Upper lobe of left lung (tissue), 6 donors: ENCODE data around the gene SETDB1. TPM values are rescaled to one million over a fixed set of nuclear protein-coding genes. Genes with fewer than 3 reads are reported as not detected.

Experiments used
- ATAC-seq, 2 donors: fragments of 200-7000 bp; cut with Tn5 transposase; one replicate each; pipeline ENCODE4 v1.9.1; 2022; ENCODE audit warnings: mild to moderate bottlenecking in 2 of 2, moderate library complexity in 2 of 2; ENCODE audit not compliant: low FRiP score in 2 of 2
- DNase-seq, 2 donors: peaks; one replicate each; pipeline ENCODE4 v3.0.0-alpha.2; 2019 to 2020
- H3K27ac ChIP-seq, 4 donors: fragments of 200-600 bp; sonication (generic); one replicate each; pipeline ENCODE4 v1.5.1; 2016 to 2019
- H3K27me3 ChIP-seq, 4 donors: fragments of 200-600 bp; sonication (generic); one replicate each; pipeline ENCODE4 v1.5.1; 2017 to 2019
- H3K36me3 ChIP-seq, 4 donors: fragments of 200-600 bp; sonication (generic); one replicate each; pipeline ENCODE4 v1.5.1; 2016 to 2019
- H3K4me1 ChIP-seq, 4 donors: fragments of 200-600 bp; sonication (generic); one replicate each; pipeline ENCODE4 v1.5.1; 2018 to 2019
- H3K4me3 ChIP-seq, 4 donors: fragments of 200-600 bp; sonication (generic); one replicate each; pipeline ENCODE4 v1.5.1; 2017 to 2019; ENCODE audit warnings: mild to moderate bottlenecking in 2 of 4, moderate library complexity in 1 of 4
- H3K9me3 ChIP-seq, 4 donors: fragments of 200-600 bp; sonication (generic); one replicate each; pipeline ENCODE4 v1.5.1; 2018 to 2019
- CTCF ChIP-seq, 6 experiments: fragments of 450-650 bp in 4 of 6; fragments of 200-600 bp in 2 of 6; sonication (generic) in 2 of 6; IDR thresholded peaks; one replicate each; pipeline ENCODE4 v1.5.1; 2016 to 2019; ENCODE audit warnings: antibody characterized with exemption in 6 of 6
- EP300 ChIP-seq, 4 donors: sonication (generic); formaldehyde crosslinking; IDR thresholded peaks; one replicate each; pipeline ENCODE4 v1.5.1; 2017; ENCODE audit warnings: antibody characterized with exemption in 4 of 4, control low read depth in 2 of 4
- POLR2A ChIP-seq, 4 donors: fragments of 450-650 bp; IDR thresholded peaks; one replicate each; pipeline ENCODE4 v1.5.1; 2016 to 2017; ENCODE audit warnings: antibody characterized with exemption in 4 of 4, mild to moderate bottlenecking in 2 of 4
- POLR2AphosphoS5 ChIP-seq, 2 donors: sonication (generic); formaldehyde crosslinking; IDR thresholded peaks; one replicate each; pipeline ENCODE4 v1.5.1; 2017; ENCODE audit warnings: antibody characterized with exemption in 2 of 2
- WGBS, 2 donors: methylation state at CpG; one replicate each; pipeline ENCODE4 v1.1.5; 2017 to 2018; 5-methylcytosine and 5-hydroxymethylcytosine counted together
- total RNA-seq, 6 donors: library from RNA; depleted of rRNA in 4 of 6; stranded (reverse); fragments of >200 nt in 4 of 6; gene quantifications; one replicate each; pipeline versions ENCODE4 v1.1.0 to v1.2.1, GENCODE V29; 2016 to 2021
- donor health status: DM: no; HTN: no; CAD: no; lungs with moderate emphysema.
- donor health status: DM: no; HTN: yes; CAD: no; lungs with severe emphysema.

Gene SETDB1
- total RNA-seq, 6 donors from 2014 or later, result 26.8 to 88.0 (median 40.3) TPM

DNA sequence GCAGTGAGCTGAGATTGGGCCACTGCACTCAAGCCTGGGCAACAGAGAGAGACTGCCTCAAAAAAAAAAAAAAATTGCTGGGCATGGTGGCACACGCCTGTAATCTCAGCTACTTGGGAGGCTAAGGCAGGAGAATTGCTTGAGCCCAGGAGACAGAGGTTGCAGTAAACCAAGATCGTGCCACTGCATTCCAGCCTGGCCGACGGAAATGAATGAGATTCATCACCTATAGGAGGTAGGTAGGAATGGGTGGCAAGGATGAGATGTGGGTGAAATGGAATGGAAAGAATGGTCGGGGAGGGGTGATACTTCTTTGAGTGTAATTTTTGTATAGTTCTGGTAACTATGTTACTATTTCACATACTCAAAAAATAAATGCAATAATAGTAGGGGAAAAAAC lies 23.8 kb upstream of the SETDB1 start:
- Histone ChIP-seq H3K27ac (no peak overlapping the region), H3K36me3 (no peaks in the 10 kb centered on the region), H3K27me3 (no peaks in the 10 kb centered on the region), H3K4me1 (no peaks in the 10 kb centered on the region), H3K4me3 (no peak overlapping the region), H3K9me3 (no peaks in the 10 kb centered on the region)
- TF ChIP-seq CTCF (IDR thresholded peaks at IDR 0.05) (no peak), POLR2A (IDR thresholded peaks at IDR 0.05) (no peak), POLR2AphosphoS5 (IDR thresholded peaks at IDR 0.05) (no peak), EP300 (IDR thresholded peaks at IDR 0.05) (no peak)
- 91 to 95% methylated on average over 5 of the region's 5 CpGs for WGBS, 2 donors
- ATAC-seq (no peak), DNase-seq (no peak)

GRCh38 chr1:150902751-150903150 lies 23.4 kb upstream of the SETDB1 start:
- H3K27me3 ChIP-seq, result no peaks in the 10 kb centered on the region
- no peaks in the 10 kb centered on the region for H3K4me1 ChIP-seq
- H3K4me3 ChIP-seq, result no peak overlapping the region
- no peaks in the 10 kb centered on the region for H3K36me3 ChIP-seq
- H3K9me3 ChIP-seq, result no peaks in the 10 kb centered on the region
- H3K27ac ChIP-seq, result no peak overlapping the region
- 80 to 82% methylated on average over 1 of the region's 1 CpG for whole genome bisulfite sequencing, 2 donors
- DNase-seq (no peak), ATAC-seq (no peak)
- TF ChIP-seq POLR2AphosphoS5 (IDR thresholded peaks at IDR 0.05), result no peak
- TF ChIP-seq EP300 (IDR thresholded peaks at IDR 0.05), result no peak
- no peak for TF ChIP-seq CTCF (IDR thresholded peaks at IDR 0.05)
- no peak for TF ChIP-seq POLR2A (IDR thresholded peaks at IDR 0.05)

DNA sequence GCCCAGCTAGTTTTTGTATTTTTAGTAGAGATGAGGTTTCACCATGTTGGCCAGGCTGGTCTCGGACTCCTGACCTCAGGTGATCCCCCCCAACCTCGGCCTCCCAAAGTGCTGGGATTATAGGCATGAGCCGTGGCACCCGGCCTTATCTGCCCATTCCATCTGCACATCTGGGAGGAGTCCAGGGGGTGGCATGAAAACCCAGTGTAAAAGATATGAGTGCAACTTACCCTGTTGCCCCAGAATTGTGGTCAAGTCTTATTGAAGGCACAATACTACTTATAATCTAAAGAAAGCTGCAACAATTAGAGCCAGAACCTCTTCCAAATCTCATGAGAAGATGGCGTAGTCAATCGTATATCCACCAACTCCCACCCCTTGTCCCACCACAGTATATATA lies 20.9 kb upstream of the SETDB1 start:
- Histone ChIP-seq H3K4me1 (no peaks in the 10 kb centered on the region), H3K27ac (no peak overlapping the region), H3K36me3 (no peaks in the 10 kb centered on the region), H3K27me3 (no peaks in the 10 kb centered on the region), H3K9me3 (no peaks in the 10 kb centered on the region), H3K4me3 (no peak overlapping the region)
- ATAC-seq, result no peak
- TF ChIP-seq CTCF (IDR thresholded peaks at IDR 0.05) (no peak), POLR2A (IDR thresholded peaks at IDR 0.05) (no peak), EP300 (IDR thresholded peaks at IDR 0.05) (no peak), POLR2AphosphoS5 (IDR thresholded peaks at IDR 0.05) (no peak)
- WGBS, 2 donors, result 88 to 94% methylated on average over 4 to 6 of the region's 6 CpGs
- no peak for DNase-seq

DNA sequence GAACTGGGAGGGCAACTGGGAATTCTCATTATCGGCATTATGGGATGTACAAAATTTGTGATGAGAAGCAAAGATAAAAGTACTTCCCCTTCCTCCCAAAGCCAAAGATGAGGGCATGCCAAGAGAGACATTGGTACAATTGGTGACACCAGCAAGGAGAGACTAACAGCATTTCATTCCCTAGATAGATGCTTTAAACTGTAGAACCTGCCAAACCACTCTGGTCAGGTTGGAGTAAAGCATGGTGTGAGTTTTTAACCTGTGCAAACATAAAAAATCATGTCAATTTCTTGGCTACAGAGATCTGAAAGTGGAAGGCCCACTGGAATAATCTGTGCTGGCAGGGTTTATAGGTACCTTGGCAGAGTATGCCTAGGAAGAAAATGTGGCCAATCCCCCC lies 19.8 kb upstream of the SETDB1 start:
- Histone ChIP-seq H3K4me1 (no peaks in the 10 kb centered on the region), H3K4me3 (no peak overlapping the region), H3K9me3 (no peaks in the 10 kb centered on the region), H3K36me3 (no peaks in the 10 kb centered on the region), H3K27me3 (no peaks in the 10 kb centered on the region), H3K27ac (no peak overlapping the region)
- TF ChIP-seq EP300 (IDR thresholded peaks at IDR 0.05), result no peak
- TF ChIP-seq POLR2AphosphoS5 (IDR thresholded peaks at IDR 0.05), result no peak
- no peak for TF ChIP-seq CTCF (IDR thresholded peaks at IDR 0.05)
- 59 to 60% methylated on average over 1 of the region's 1 CpG for WGBS, 2 donors
- ATAC-seq (no peak), DNase-seq (no peak)

DNA sequence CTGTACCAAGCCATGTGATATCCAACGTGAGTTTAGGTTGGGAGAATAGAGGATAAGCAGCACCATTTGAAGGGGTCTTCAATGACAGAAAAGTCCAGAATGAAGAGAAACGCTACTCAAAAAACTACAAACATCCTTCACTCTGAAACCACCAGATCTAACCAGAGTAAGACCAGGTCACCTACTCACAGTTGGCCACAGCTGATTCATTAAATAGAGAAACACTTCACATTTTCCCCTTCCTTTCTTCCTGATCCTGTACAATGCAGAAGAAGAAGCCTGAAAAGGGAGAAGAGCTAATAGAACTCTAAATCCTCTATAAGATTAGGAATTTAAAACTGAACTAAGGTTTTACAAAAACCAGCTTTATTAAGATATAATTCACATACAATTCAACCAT lies 19.4 kb upstream of the SETDB1 start:
- no peak for TF ChIP-seq POLR2AphosphoS5 (IDR thresholded peaks at IDR 0.05)
- no peak for TF ChIP-seq EP300 (IDR thresholded peaks at IDR 0.05)
- no peak for TF ChIP-seq POLR2A (IDR thresholded peaks at IDR 0.05)
- TF ChIP-seq CTCF (IDR thresholded peaks at IDR 0.05), result no peak
- ATAC-seq (no peak), DNase-seq (no peak)
- Histone ChIP-seq H3K9me3 (no peaks in the 10 kb centered on the region), H3K36me3 (no peaks in the 10 kb centered on the region), H3K27ac (no peak overlapping the region), H3K27me3 (no peaks in the 10 kb centered on the region), H3K4me3 (no peak overlapping the region), H3K4me1 (no peaks in the 10 kb centered on the region)
- WGBS, 2 donors, result 72 to 80% methylated on average over 2 of the region's 2 CpGs
